ENCODE data around the gene ERCC8.
"Not testable (repeated sequence)": the region's sequence is repeated elsewhere in the genome, so short reads cannot be mapped to it uniquely, and the experiment has no call there.

Gene ERCC8

GRCh38 chr5:60944904-60945812 is at the start of gene ERCC8, which contains the start of gene NDUFAF2:
Gene ERCC8, minus strand, starts transcription at chr5:60945070. Its CDS starts 62 bp downstream, at chr5:60945008.
Gene NDUFAF2, plus strand, starts transcription at chr5:60945205. Its CDS starts 51 bp downstream, at chr5:60945256.
- DNase-seq (ENCODE audit: low read depth in 2 of 2): peak; percentile 57 to 61

GRCh38 chr5:60993875-60994571 is 49.2 kb upstream of the ERCC8 start:
- DNase-seq (ENCODE audit: low read depth in 2 of 2): no peak

GRCh38 chr5:60993425-60993824 is 48.6 kb upstream of the ERCC8 start:
- no peak for DNase-seq (ENCODE audit: low read depth in 2 of 2)

GRCh38 chr5:60992871-60993270 is 48.0 kb upstream of the ERCC8 start:
- DNase-seq (ENCODE audit: low read depth in 2 of 2): no peak

- DNase-seq (ENCODE audit: low read depth in 2 of 2): no peak
Measured at GRCh38 chr5:60989790-60990189, 44.9 kb upstream of the ERCC8 start.

GRCh38 chr5:60982127-60982526 is 37.3 kb upstream of the ERCC8 start:
- DNase-seq (ENCODE audit: low read depth in 2 of 2): not testable (repeated sequence)

GRCh38 chr5:60980511-60980910 is 35.6 kb upstream of the ERCC8 start:
- no peak for DNase-seq (ENCODE audit: low read depth in 2 of 2)

GRCh38 chr5:60978968-60979367 is 34.1 kb upstream of the ERCC8 start:
- no peak for DNase-seq (ENCODE audit: low read depth in 2 of 2)

GRCh38 chr5:60977956-60978737 is 33.3 kb upstream of the ERCC8 start:
- no peak for DNase-seq (ENCODE audit: low read depth in 2 of 2)

- DNase-seq (ENCODE audit: low read depth in 2 of 2): no peak
Measured at GRCh38 chr5:60972231-60972630, 27.4 kb upstream of the ERCC8 start.

- no peak for DNase-seq (ENCODE audit: low read depth in 2 of 2)
Measured at GRCh38 chr5:60961685-60962084, 16.8 kb upstream of the ERCC8 start.

GRCh38 chr5:60960591-60960990 is 15.7 kb upstream of the ERCC8 start:
- DNase-seq (ENCODE audit: low read depth in 2 of 2): no peak

GRCh38 chr5:60959156-60959555 is 14.3 kb upstream of the ERCC8 start:
- no peak for DNase-seq (ENCODE audit: low read depth in 2 of 2)

- no peak for DNase-seq (ENCODE audit: low read depth in 2 of 2)
Measured at GRCh38 chr5:60958712-60959111, 13.8 kb upstream of the ERCC8 start.

- DNase-seq (ENCODE audit: low read depth in 2 of 2): no peak
Measured at GRCh38 chr5:60958088-60958487, 13.2 kb upstream of the ERCC8 start.

- DNase-seq (ENCODE audit: low read depth in 2 of 2): no peak
Measured at GRCh38 chr5:60955239-60955638, 10.4 kb upstream of the ERCC8 start.

- DNase-seq (ENCODE audit: low read depth in 2 of 2): no peak
Measured at GRCh38 chr5:60948738-60949137, 3.9 kb upstream of the ERCC8 start.

GRCh38 chr5:60945813-60946187 is 930 bp upstream of the ERCC8 start:
- DNase-seq (ENCODE audit: low read depth in 2 of 2): no peak

GRCh38 chr5:60943624-60944023 is 1.2 kb downstream of the ERCC8 start:
- no peak for DNase-seq (ENCODE audit: low read depth in 2 of 2)

GRCh38 chr5:60929024-60929423 is 15.8 kb downstream of the ERCC8 start:
- DNase-seq (ENCODE audit: low read depth in 2 of 2): no peak

GRCh38 chr5:60927450-60927849 is 17.4 kb downstream of the ERCC8 start:
- DNase-seq (ENCODE audit: low read depth in 2 of 2): no peak

GRCh38 chr5:60918466-60918865 is 26.4 kb downstream of the ERCC8 start:
- DNase-seq (ENCODE audit: low read depth in 2 of 2): no peak

All from stimulated activated CD4-positive, alpha-beta T cell treated with anti-CD3 and anti-CD28 coated beads, Interleukin-1b, Interleukin-23, amount 100 ng/mL, for 1 hour (primary cell).